H1 (cell line): ENCODE results near the gene L3MBTL4. TPM values are rescaled to one million over a fixed set of nuclear protein-coding genes. Genes with fewer than 3 reads are reported as not detected.

ENCODE experiments used
- CTCF ChIA-PET: fragments of 300-600 bp; sonication (Branson Sonifier 250); formaldehyde crosslinking; loops from one replicate; lab custom pipeline; 2021; ENCODE audit not compliant: partially characterized antibody; lab: Charles Lee
- POLR2A ChIA-PET: fragments of 300-600 bp; sonication (Branson Sonifier 250); formaldehyde crosslinking; loops from one replicate; lab custom pipeline; 2021; ENCODE audit warnings: inconsistent platforms; ENCODE audit not compliant: partially characterized antibody; lab: Charles Lee
- DNase-seq, 2 experiments: peaks; one replicate each; pipeline versions ENCODE4 v3.0.0 to v3.0.0-alpha.2; 2010 to 2022; ENCODE audit warnings: low spot score in 2 of 2, low read depth in 1 of 2, mixed read lengths in 1 of 2
- FAIRE-seq: peaks from 2 replicates; lab custom pipeline; 2011; peaks lifted over from hg19 to GRCh38; lab: Jason Lieb, UNC
- H2AFZ ChIP-seq: 2 replicates; pipeline ENCODE4 v1.8.1; 2012; ENCODE audit warnings: low read length, inconsistent platforms
- H2AK5ac ChIP-seq: 2 replicates; pipeline ENCODE4 v1.6.1; 2013; ENCODE audit warnings: low read depth, low read length
- H2BK120ac ChIP-seq: replicated peaks from 2 replicates; pipeline ENCODE3; 2013; ENCODE audit warnings: low read depth, low read length, inconsistent platforms
- H2BK12ac ChIP-seq: 2 replicates; pipeline ENCODE4 v1.6.1; 2013; ENCODE audit warnings: low read depth, low read length
- H2BK15ac ChIP-seq: 2 replicates; pipeline ENCODE4 v1.6.1; 2013; ENCODE audit warnings: low read length
- H2BK20ac ChIP-seq: 2 replicates; pipeline ENCODE4 v1.6.1; 2013; ENCODE audit warnings: low read length
- H2BK5ac ChIP-seq: 2 replicates; pipeline ENCODE4 v1.6.1; 2013; ENCODE audit warnings: low read depth, low read length
- H3K14ac ChIP-seq: 2 replicates; pipeline ENCODE4 v1.6.1; 2013; ENCODE audit warnings: inconsistent platforms; ENCODE audit not compliant: insufficient read length
- H3K18ac ChIP-seq: 2 replicates; pipeline ENCODE4 v1.6.1; 2013; ENCODE audit warnings: low read length; ENCODE audit errors: extremely low read depth
- H3K23ac ChIP-seq: 2 replicates; pipeline ENCODE4 v1.6.1; 2013; ENCODE audit warnings: inconsistent platforms; ENCODE audit not compliant: insufficient read length
- H3K23me2 ChIP-seq: 2 replicates; pipeline ENCODE4 v1.6.1; 2013; ENCODE audit warnings: low read depth, low read length
- H3K27ac ChIP-seq: 2 replicates; pipeline ENCODE4 v1.6.1; 2011; ENCODE audit warnings: low read depth, low read length, inconsistent platforms
- H3K27me3 ChIP-seq, 4 experiments: replicated peaks in 1 of 4; 1 replicate in 1 of 4; 2 replicates in 3 of 4; pipeline versions ENCODE4 v1.6.1 to v1.8.1; 2011 to 2013; ENCODE audit warnings: low read length in 3 of 4, mild to moderate bottlenecking in 3 of 4, inconsistent platforms in 2 of 4, mixed read lengths in 2 of 4, moderate library complexity in 1 of 4; ENCODE audit not compliant: control insufficient read depth in 3 of 4, insufficient read depth in 3 of 4; ENCODE audit errors: extremely low read depth in 1 of 4
- H3K36me3 ChIP-seq, 4 experiments: 2 replicates each; pipeline versions ENCODE4 v1.6.1 to v1.8.1; 2011 to 2013; ENCODE audit warnings: mild to moderate bottlenecking in 4 of 4, low read length in 3 of 4, moderate library complexity in 2 of 4, control low read depth in 1 of 4, inconsistent platforms in 1 of 4; ENCODE audit not compliant: insufficient read depth in 4 of 4, control insufficient read depth in 2 of 4
- H3K4ac ChIP-seq: replicated peaks from 2 replicates; pipeline ENCODE3; 2013; ENCODE audit warnings: low read length, low read depth, mixed read lengths, inconsistent platforms; ENCODE audit not compliant: insufficient read length
- H3K4me1 ChIP-seq, 4 experiments: replicated peaks in 1 of 4; 1 replicate in 1 of 4; 2 replicates in 3 of 4; pipeline versions ENCODE4 v1.6.1 to v1.8.1; 2011 to 2013; ENCODE audit warnings: low read length in 3 of 4, inconsistent platforms in 2 of 4, mixed read lengths in 1 of 4; ENCODE audit not compliant: insufficient read depth in 4 of 4, control insufficient read depth in 3 of 4
- H3K4me2 ChIP-seq, 2 experiments: 2 replicates each; pipeline versions ENCODE4 v1.6.1 to v1.8.1; 2011 to 2013; ENCODE audit warnings: low read depth in 2 of 2, low read length in 2 of 2, control low read depth in 1 of 2, inconsistent platforms in 1 of 2, mild to moderate bottlenecking in 1 of 2; ENCODE audit not compliant: insufficient read depth in 1 of 2
- H3K4me3 ChIP-seq, 4 experiments: fragments of 200-600, 300-600 bp in 1 of 4; sonication (generic), shearing (Covaris generic), sonication (Bioruptor Twin) in 1 of 4; 2 replicates each; pipeline versions ENCODE4 v1.5.1 to v1.8.1; 2011 to 2016; ENCODE audit warnings: low read length in 4 of 4, low read depth in 3 of 4, control low read depth in 2 of 4, inconsistent platforms in 2 of 4, mild to moderate bottlenecking in 2 of 4, mixed read lengths in 1 of 4, moderate library complexity in 1 of 4; ENCODE audit not compliant: insufficient read depth in 2 of 4; ENCODE audit errors: extremely low read depth in 1 of 4
- H3K56ac ChIP-seq: replicated peaks from 2 replicates; pipeline ENCODE3; 2013; ENCODE audit warnings: low read depth, mild to moderate bottlenecking, mixed read lengths, low read length, inconsistent platforms; ENCODE audit not compliant: insufficient read length
- H3K79me1 ChIP-seq: 2 replicates; pipeline ENCODE4 v1.6.1; 2013; ENCODE audit warnings: low read depth, low read length, control low read depth
- H3K79me2 ChIP-seq, 2 experiments: 2 replicates each; pipeline versions ENCODE4 v1.6.1 to v1.8.1; 2012 to 2013; ENCODE audit warnings: low read length in 2 of 2, mild to moderate bottlenecking in 2 of 2, inconsistent platforms in 1 of 2; ENCODE audit not compliant: insufficient read depth in 2 of 2, control insufficient read depth in 1 of 2
- H3K9ac ChIP-seq, 4 experiments: replicated peaks in 1 of 4; 1 replicate in 1 of 4; 2 replicates in 3 of 4; pipeline versions ENCODE4 v1.6.1 to v1.8.1; 2011 to 2013; ENCODE audit warnings: low read depth in 3 of 4, low read length in 3 of 4, control low read depth in 2 of 4, mild to moderate bottlenecking in 2 of 4, moderate library complexity in 2 of 4, inconsistent platforms in 1 of 4; ENCODE audit errors: extremely low read depth in 1 of 4
- H3K9me3 ChIP-seq, 2 experiments: 2 replicates each; pipeline versions ENCODE4 v1.6.1 to v1.8.1; 2012 to 2013; ENCODE audit warnings: mild to moderate bottlenecking in 2 of 2, moderate library complexity in 2 of 2, control low read depth in 1 of 2, inconsistent platforms in 1 of 2, low read depth in 1 of 2, low read length in 1 of 2, mixed read lengths in 1 of 2; ENCODE audit not compliant: insufficient read depth in 2 of 2
- H4K20me1 ChIP-seq, 2 experiments: replicated peaks in 1 of 2; 2 replicates each; pipeline versions ENCODE3 to v1.8.1; 2011 to 2013; ENCODE audit warnings: inconsistent platforms in 2 of 2, low read length in 2 of 2, mild to moderate bottlenecking in 1 of 2; ENCODE audit not compliant: insufficient read depth in 2 of 2, control insufficient read depth in 1 of 2
- H4K5ac ChIP-seq: 2 replicates; pipeline ENCODE4 v1.6.1; 2013; ENCODE audit warnings: low read length, low read depth, mixed read lengths, inconsistent platforms; ENCODE audit not compliant: insufficient read length
- H4K8ac ChIP-seq: 2 replicates; pipeline ENCODE4 v1.8.0; 2013; ENCODE audit warnings: mild to moderate bottlenecking, moderate library complexity, low read length, inconsistent platforms; ENCODE audit not compliant: insufficient read depth; ENCODE audit errors: extremely low read depth
- H4K91ac ChIP-seq: replicated peaks from 2 replicates; pipeline ENCODE3; 2013; ENCODE audit warnings: low read length, mixed read lengths, inconsistent platforms; ENCODE audit not compliant: insufficient read length
- CBX5 ChIP-seq: fragments of 300-800, 300-1000 bp; sonication (generic); IDR thresholded peaks from 2 replicates; pipeline ENCODE4 v1.7.1; 2016; ENCODE audit warnings: antibody characterized with exemption, low read length, low read depth
- SIRT6 ChIP-seq: IDR thresholded peaks from one replicate; pipeline ENCODE4 v1.7.1; 2012; ENCODE audit warnings: low read length, inconsistent platforms
- YY1 ChIP-seq: IDR thresholded peaks from 2 replicates; pipeline ENCODE4 v1.6.1; 2011; ENCODE audit warnings: low read depth, mild to moderate bottlenecking, low read length
- WGBS, 2 experiments: shearing (Covaris generic) in 1 of 2; methylation state at CpG; one replicate each; pipeline versions ENCODE4 v1.1.6 to v1.1.7; 2013 to 2015; ENCODE audit warnings: low lambda C conversion rate in 2 of 2, mixed read lengths in 2 of 2, inconsistent platforms in 1 of 2, low coverage in 1 of 2, missing lambda C conversion rate in 1 of 2; ENCODE audit not compliant: insufficient replicate concordance in 2 of 2, insufficient coverage in 1 of 2, insufficient read length in 1 of 2; ENCODE audit errors: extremely low coverage in 1 of 2, missing lambda C conversion rate in 1 of 2; 5-methylcytosine and 5-hydroxymethylcytosine counted together
- polyA plus RNA-seq, 7 experiments: library from polyadenylated mRNA; depleted of rRNA in 3 of 7; stranded (reverse) in 5 of 7; unstranded in 2 of 7; fragments of >200 nt in 5 of 7; fragments of 200-250 nt in 2 of 7; gene quantifications; 1 replicate in 5 of 7; 2 replicates in 1 of 7; 4 replicates in 1 of 7; pipeline versions ENCODE4 v1.2.1 to v1.2.3, GENCODE V29; 2011 to 2013; ENCODE audit warnings: missing spikeins in 2 of 7, mixed read lengths in 2 of 7
- total RNA-seq: library from RNA; stranded (reverse); fragmentation: NEBNext Ultra II Directional; extraction: Animal tissue kit (Norgen Biotek cat#: 25700); gene quantifications from 2 replicates; pipeline ENCODE4 v1.2.1, GENCODE V29; 2021

The L3MBTL4 gene
- total and polyA plus RNA-seq, 2 of the 8 experiments (the other 6 are each of a cell fraction or from before 2014, with no cell fraction given), result 1.0 to 2.1 TPM

DNA sequence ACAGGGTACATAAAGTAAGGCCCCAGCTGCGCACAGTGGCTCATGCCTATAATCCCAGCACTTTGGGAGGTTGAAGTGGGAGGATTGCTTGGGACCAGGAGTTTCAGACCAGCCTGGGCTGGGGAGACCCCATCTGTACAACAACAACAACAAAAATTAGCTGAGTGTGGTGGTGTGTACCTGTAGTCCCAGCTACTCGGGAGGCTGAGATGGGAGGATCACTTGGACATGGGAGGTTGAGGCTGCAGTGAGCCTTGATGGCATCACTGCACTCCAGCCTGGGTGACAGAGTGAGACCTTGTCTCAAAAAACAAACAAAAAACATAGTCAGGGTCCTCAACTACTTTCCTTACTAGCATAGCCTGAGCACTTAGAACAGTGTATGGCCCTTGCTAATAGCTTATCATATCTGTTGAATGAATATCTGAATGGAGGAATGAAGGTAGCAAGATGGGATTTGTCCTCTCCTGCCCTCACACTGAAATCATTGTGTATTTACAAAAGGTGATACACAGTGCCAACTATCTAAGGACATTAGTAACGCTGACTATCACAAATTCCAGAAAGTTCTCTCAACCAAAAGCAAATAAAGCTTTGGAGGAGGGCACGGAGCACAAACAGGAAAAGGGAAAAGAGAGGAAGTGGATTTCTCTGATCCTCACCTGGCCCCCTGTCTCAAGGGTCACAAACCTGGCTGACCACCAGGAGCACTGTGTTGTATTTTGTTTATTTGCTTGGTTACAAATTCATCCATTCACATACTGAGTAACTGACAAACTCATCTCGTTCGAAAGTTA lies 38.1 kb downstream of the L3MBTL4 start:
- Histone ChIP-seq H2BK120ac (no peak overlapping the region), H3K27me3 (no peaks in the 10 kb centered on the region), H3K56ac (no peak overlapping the region), H3K4me2 (no peak overlapping the region), H3K23ac (no peak overlapping the region), H4K91ac (no peak overlapping the region), H2AK5ac (no peak overlapping the region), H4K20me1 (no peaks in the 10 kb centered on the region), H2BK12ac (no peak overlapping the region), H4K5ac (no peak overlapping the region), H2BK15ac (no peak overlapping the region), H3K9ac (no peak overlapping the region), H3K79me2 (no peaks in the 10 kb centered on the region), H3K36me3 (no peaks in the 10 kb centered on the region), H2AFZ (no peak overlapping the region), H3K4me1 (peaks cover 0 to 2% (median 0%) of the 10 kb centered on the region in 4 experiments; a peak in 1 of 7 replicates), H3K4ac (no peak overlapping the region), H2BK20ac (no peak overlapping the region), H3K18ac (no peak overlapping the region), H3K23me2 (no peaks in the 10 kb centered on the region), H4K8ac (no peak overlapping the region), H3K9me3 (peaks cover 4 to 6% of the 10 kb centered on the region in 2 experiments; a peak in 3 of 4 replicates), H2BK5ac (no peak overlapping the region), H3K14ac (no peak overlapping the region), H3K4me3 (no peak overlapping the region), H3K79me1 (no peaks in the 10 kb centered on the region), H3K27ac (no peak overlapping the region)
- DNase-seq (no peak), FAIRE-seq (no peak)
- POLR2A ChIA-PET, result no interaction called here
- CTCF ChIA-PET, result no interaction called here
- WGBS, 2 experiments, result 90% methylated on average over 6 of the region's 6 CpGs; no CpG with 5 or more reads in 1 of the 2 experiments
- TF ChIP-seq SIRT6, result no peak
- no peak for TF ChIP-seq YY1
- no peak for TF ChIP-seq CBX5
